GM23338 (cell line): ENCODE data around the gene CYTH1. TPM values are rescaled to one million over a fixed set of nuclear protein-coding genes. Genes with fewer than 3 reads are reported as not detected.

Source experiments
- ATAC-seq: fragments of 200-7000 bp; cut with Tn5 transposase; 3 replicates; pipeline ENCODE4 v1.9.1; 2020
- DNase-seq: peaks from one replicate; pipeline ENCODE4 v3.0.0-alpha.2; 2015; ENCODE audit warnings: low spot score
- H2AFZ ChIP-seq: fragments of 200-600 bp; sonication (generic); 2 replicates; pipeline ENCODE4 v1.8.0; 2016; ENCODE audit warnings: antibody characterized with exemption, mild to moderate bottlenecking, moderate library complexity
- H3F3A ChIP-seq: fragments of 200-600 bp; sonication (generic); replicated peaks from 2 replicates; pipeline ENCODE4 v1.8.0; 2017; ENCODE audit warnings: antibody characterized with exemption, mixed run types, low read depth
- H3K27ac ChIP-seq: fragments of 200-600 bp; sonication (generic); 2 replicates; pipeline ENCODE4 v1.6.1; 2016; ENCODE audit warnings: low read depth
- H3K27me3 ChIP-seq: fragments of 200-600 bp; sonication (generic); 2 replicates; pipeline ENCODE4 v1.8.0; 2016; ENCODE audit warnings: mild to moderate bottlenecking, mixed run types, moderate library complexity; ENCODE audit not compliant: insufficient read depth
- H3K36me3 ChIP-seq: fragments of 200-600 bp; sonication (generic); 2 replicates; pipeline ENCODE4 v1.8.0; 2016; ENCODE audit warnings: mild to moderate bottlenecking; ENCODE audit not compliant: insufficient read depth
- H3K4me1 ChIP-seq: fragments of 200-600 bp; sonication (generic); 2 replicates; pipeline ENCODE4 v1.8.0; 2016; ENCODE audit warnings: mild to moderate bottlenecking, moderate library complexity; ENCODE audit not compliant: insufficient read depth
- H3K4me2 ChIP-seq: fragments of 200-600 bp; sonication (generic); 2 replicates; pipeline ENCODE4 v1.7.1; 2017; ENCODE audit warnings: mixed run types
- H3K4me3 ChIP-seq: fragments of 200-600 bp; sonication (generic); 2 replicates; pipeline ENCODE4 v1.6.1; 2016; ENCODE audit warnings: mixed run types
- H3K79me2 ChIP-seq: fragments of 200-600 bp; sonication (generic); replicated peaks from 2 replicates; pipeline ENCODE4 v1.8.0; 2017; ENCODE audit warnings: mild to moderate bottlenecking; ENCODE audit not compliant: insufficient read depth
- H3K9me2 ChIP-seq: fragments of 200-600 bp; sonication (generic); 2 replicates; pipeline ENCODE4 v1.8.0; 2017; ENCODE audit not compliant: insufficient read depth
- H4K20me1 ChIP-seq: fragments of 200-600 bp; sonication (generic); replicated peaks from 2 replicates; pipeline ENCODE4 v1.8.0; 2017; ENCODE audit warnings: mild to moderate bottlenecking; ENCODE audit not compliant: insufficient read depth
- H3K27ac Mint-ChIP-seq: 2 replicates; pipeline ENCODE4 v1.8.0; 2020; ENCODE audit warnings: inconsistent platforms, mild to moderate bottlenecking, moderate library complexity, mixed read lengths
- H3K27me3 Mint-ChIP-seq: 3 replicates; pipeline ENCODE4 v1.8.0; 2022; ENCODE audit warnings: low read depth, mild to moderate bottlenecking, moderate library complexity, mixed read lengths, inconsistent platforms; ENCODE audit not compliant: insufficient read depth, poor library complexity
- H3K36me3 Mint-ChIP-seq: 3 replicates; pipeline ENCODE4 v1.8.0; 2021; ENCODE audit warnings: low read depth, mild to moderate bottlenecking, inconsistent platforms, moderate library complexity, mixed read lengths
- H3K4me1 Mint-ChIP-seq: 3 replicates; pipeline ENCODE4 v1.8.0; 2020; ENCODE audit warnings: mild to moderate bottlenecking, inconsistent platforms, mixed read lengths
- H3K4me3 Mint-ChIP-seq: 3 replicates; pipeline ENCODE4 v1.8.0; 2021; ENCODE audit warnings: moderate library complexity, mild to moderate bottlenecking, inconsistent platforms, mixed read lengths
- H3K9me3 Mint-ChIP-seq: 3 replicates; pipeline ENCODE4 v1.8.0; 2020; ENCODE audit warnings: moderate library complexity, mild to moderate bottlenecking, inconsistent platforms, mixed read lengths
- CREB1 ChIP-seq: fragments of 250-450 bp; sonication (Bioruptor Pico); IDR thresholded peaks from 2 replicates; pipeline ENCODE4 v1.5.0; 2020; ENCODE audit warnings: low read depth, mild to moderate bottlenecking, moderate library complexity
- EZH2 ChIP-seq: fragments of 200-600 bp; sonication (generic); IDR thresholded peaks from one replicate; pipeline ENCODE4 v1.8.0; 2017; ENCODE audit warnings: antibody characterized with exemption, mild to moderate bottlenecking, low read depth; ENCODE audit not compliant: unreplicated experiment
- EZH2phosphoT487 ChIP-seq: fragments of 200-600 bp; sonication (generic); IDR thresholded peaks from one replicate; pipeline ENCODE4 v1.8.1; 2018; ENCODE audit warnings: antibody characterized with exemption; ENCODE audit not compliant: unreplicated experiment
- POLR2AphosphoS5 ChIP-seq: IDR thresholded peaks from 2 replicates; pipeline ENCODE4 v1.6.1; 2016; ENCODE audit warnings: antibody characterized with exemption, low read depth
- ZNF462 ChIP-seq: fragments of 250-450 bp; sonication (Bioruptor Pico); IDR thresholded peaks from 2 replicates; pipeline ENCODE4 v1.5.0; 2020; ENCODE audit warnings: mild to moderate bottlenecking, moderate library complexity
- polyA plus RNA-seq: library from polyadenylated mRNA; unstranded; fragments of >200 nt; fragmentation: Nextera tagmentation; extraction: Ambion mirVana; gene quantifications from 2 replicates; pipeline ENCODE4 v1.2.1, GENCODE V29; 2016
- total RNA-seq: library from RNA; depleted of rRNA; stranded (reverse); fragments of >200 nt; shearing (Covaris generic); gene quantifications from 2 replicates; pipeline ENCODE4 v1.2.3, GENCODE V29; 2014
- TF ChIP-seq, protein P1 (sequence below): IDR thresholded peaks from one replicate; pipeline ENCODE4 v1.6.1; 2018; ENCODE audit warnings: antibody characterized with exemption; ENCODE audit not compliant: unreplicated experiment
- TF ChIP-seq, protein P2 (sequence below), 2 experiments: fragments of 200-600 bp in 1 of 2; sonication (generic) in 1 of 2; conservative IDR thresholded peaks; 2 replicates each; pipeline versions ENCODE4 v1.5.1 to v1.6.1; 2016 to 2017; ENCODE audit warnings: antibody characterized with exemption in 2 of 2, low read depth in 2 of 2, mild to moderate bottlenecking in 2 of 2, moderate library complexity in 1 of 2

Gene CYTH1
- total and polyA plus RNA-seq, 2 experiments from 2014 or later: 13.8 to 14.5 TPM

GRCh38 chr17:78655251-78655940 lies 126.7 kb downstream of the CYTH1 start:
- Mint-ChIP-seq H3K36me3 (no peaks in the 10 kb centered on the region), H3K9me3 (no peaks in the 10 kb centered on the region), H3K27ac (no peak overlapping the region), H3K4me1 (no peaks in the 10 kb centered on the region), H3K27me3 (peaks cover 3% of the 10 kb centered on the region), H3K4me3 (no peak overlapping the region)
- no peak overlapping the region for H3K27ac ChIP-seq
- no peaks in the 10 kb centered on the region for H3F3A ChIP-seq
- H2AFZ ChIP-seq: no peak overlapping the region
- no peaks in the 10 kb centered on the region for H3K36me3 ChIP-seq
- H3K4me3 ChIP-seq: no peak overlapping the region
- no peaks in the 10 kb centered on the region for H3K79me2 ChIP-seq
- H3K9me2 ChIP-seq: no peaks in the 10 kb centered on the region
- H4K20me1 ChIP-seq: no peaks in the 10 kb centered on the region
- no peak for TF ChIP-seq EZH2
- TF ChIP-seq ZNF462: no peak
- TF ChIP-seq POLR2AphosphoS5: no peak
- TF ChIP-seq, protein P1, sequence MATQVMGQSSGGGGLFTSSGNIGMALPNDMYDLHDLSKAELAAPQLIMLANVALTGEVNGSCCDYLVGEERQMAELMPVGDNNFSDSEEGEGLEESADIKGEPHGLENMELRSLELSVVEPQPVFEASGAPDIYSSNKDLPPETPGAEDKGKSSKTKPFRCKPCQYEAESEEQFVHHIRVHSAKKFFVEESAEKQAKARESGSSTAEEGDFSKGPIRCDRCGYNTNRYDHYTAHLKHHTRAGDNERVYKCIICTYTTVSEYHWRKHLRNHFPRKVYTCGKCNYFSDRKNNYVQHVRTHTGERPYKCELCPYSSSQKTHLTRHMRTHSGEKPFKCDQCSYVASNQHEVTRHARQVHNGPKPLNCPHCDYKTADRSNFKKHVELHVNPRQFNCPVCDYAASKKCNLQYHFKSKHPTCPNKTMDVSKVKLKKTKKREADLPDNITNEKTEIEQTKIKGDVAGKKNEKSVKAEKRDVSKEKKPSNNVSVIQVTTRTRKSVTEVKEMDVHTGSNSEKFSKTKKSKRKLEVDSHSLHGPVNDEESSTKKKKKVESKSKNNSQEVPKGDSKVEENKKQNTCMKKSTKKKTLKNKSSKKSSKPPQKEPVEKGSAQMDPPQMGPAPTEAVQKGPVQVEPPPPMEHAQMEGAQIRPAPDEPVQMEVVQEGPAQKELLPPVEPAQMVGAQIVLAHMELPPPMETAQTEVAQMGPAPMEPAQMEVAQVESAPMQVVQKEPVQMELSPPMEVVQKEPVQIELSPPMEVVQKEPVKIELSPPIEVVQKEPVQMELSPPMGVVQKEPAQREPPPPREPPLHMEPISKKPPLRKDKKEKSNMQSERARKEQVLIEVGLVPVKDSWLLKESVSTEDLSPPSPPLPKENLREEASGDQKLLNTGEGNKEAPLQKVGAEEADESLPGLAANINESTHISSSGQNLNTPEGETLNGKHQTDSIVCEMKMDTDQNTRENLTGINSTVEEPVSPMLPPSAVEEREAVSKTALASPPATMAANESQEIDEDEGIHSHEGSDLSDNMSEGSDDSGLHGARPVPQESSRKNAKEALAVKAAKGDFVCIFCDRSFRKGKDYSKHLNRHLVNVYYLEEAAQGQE: no peak
- no peak for TF ChIP-seq EZH2phosphoT487
- no peak for TF ChIP-seq CREB1
- TF ChIP-seq, protein P2, sequence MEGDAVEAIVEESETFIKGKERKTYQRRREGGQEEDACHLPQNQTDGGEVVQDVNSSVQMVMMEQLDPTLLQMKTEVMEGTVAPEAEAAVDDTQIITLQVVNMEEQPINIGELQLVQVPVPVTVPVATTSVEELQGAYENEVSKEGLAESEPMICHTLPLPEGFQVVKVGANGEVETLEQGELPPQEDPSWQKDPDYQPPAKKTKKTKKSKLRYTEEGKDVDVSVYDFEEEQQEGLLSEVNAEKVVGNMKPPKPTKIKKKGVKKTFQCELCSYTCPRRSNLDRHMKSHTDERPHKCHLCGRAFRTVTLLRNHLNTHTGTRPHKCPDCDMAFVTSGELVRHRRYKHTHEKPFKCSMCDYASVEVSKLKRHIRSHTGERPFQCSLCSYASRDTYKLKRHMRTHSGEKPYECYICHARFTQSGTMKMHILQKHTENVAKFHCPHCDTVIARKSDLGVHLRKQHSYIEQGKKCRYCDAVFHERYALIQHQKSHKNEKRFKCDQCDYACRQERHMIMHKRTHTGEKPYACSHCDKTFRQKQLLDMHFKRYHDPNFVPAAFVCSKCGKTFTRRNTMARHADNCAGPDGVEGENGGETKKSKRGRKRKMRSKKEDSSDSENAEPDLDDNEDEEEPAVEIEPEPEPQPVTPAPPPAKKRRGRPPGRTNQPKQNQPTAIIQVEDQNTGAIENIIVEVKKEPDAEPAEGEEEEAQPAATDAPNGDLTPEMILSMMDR (conservative IDR thresholded peaks at IDR 0.05; ENCODE audit: low read depth in 2 of 2): no peak
- H3K27me3 ChIP-seq: no peaks in the 10 kb centered on the region
- ATAC-seq: no peak
- no peaks in the 10 kb centered on the region for H3K4me1 ChIP-seq
- DNase-seq: no peak
- H3K4me2 ChIP-seq: no peak overlapping the region
